HG02885 (cell line): ENCODE data around the gene F12.
"Not testable (repeated sequence)": the region's sequence is repeated elsewhere in the genome, so short reads cannot be mapped to it uniquely, and the experiment has no call there.

Experiments
- ATAC-seq: cut with Tn5 transposase; IDR thresholded peaks from one replicate; pipeline ENCODE4 v1.9.1; 2021; ENCODE audit warnings: mild to moderate bottlenecking; ENCODE audit not compliant: unreplicated experiment, poor library complexity

The F12 gene

GRCh38 chr5:177420472-177420871 lies 11.1 kb upstream of the F12 start:
- not testable (repeated sequence) for ATAC-seq

GRCh38 chr5:177419046-177419445 lies 9.7 kb upstream of the F12 start:
- ATAC-seq: no peak

DNA sequence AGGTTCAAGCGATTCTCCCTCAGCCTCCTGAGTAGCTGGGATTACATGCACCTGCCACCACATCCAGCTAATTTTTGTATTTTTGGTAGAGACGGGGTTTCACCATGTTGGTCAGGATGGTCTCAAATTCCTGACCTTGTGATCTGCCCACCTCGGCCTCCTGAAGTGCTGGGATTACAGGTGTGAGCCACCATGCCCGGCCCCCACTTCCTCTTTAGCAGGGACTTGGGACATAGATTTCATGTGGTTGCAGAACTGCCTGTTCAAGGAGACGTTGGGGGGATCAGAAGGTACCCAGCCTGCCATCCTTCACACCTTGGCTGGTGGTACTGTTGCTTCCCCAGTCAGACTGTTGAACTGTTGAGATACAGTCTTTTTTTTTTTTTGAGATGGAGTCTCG lies 7.7 kb upstream of the F12 start:
- ATAC-seq: not testable (repeated sequence)

GRCh38 chr5:177414481-177414880 lies 5.1 kb upstream of the F12 start:
- ATAC-seq: no peak

DNA sequence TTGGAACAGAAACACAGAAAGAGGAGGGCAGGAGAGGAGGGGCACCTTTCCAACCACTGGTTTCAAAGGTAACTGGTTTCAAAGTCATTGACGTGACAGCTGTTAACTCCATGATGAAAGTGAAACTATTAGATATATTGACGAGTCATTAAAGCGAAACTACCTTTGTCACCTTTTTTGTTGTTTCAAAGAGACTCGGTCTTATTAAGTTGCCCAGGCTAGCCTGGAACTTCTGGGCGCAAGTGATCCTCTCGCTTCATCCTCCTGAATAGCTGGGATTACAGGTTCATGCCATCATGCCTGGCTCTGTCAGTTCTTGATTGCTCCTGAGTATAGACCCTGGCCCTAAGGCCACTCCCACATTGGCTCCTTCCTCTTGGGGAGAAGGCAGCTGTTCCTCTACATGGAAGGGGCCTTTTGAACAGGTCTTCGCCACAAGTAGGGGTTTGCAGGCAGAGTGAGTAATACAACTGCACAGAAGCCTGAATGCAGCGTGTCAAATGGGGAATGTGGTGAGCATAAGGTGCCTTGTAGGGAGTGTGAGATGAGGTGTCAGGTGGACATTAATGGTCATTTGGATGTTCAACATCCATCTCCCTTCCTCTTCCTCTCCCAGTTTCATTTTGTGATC lies 3.4 kb upstream of the F12 start:
- no peak for ATAC-seq

- no peak for ATAC-seq
These were observed 1.2 kb upstream of the F12 start for GRCh38 chr5:177410575-177410974.

GRCh38 chr5:177405805-177406204 lies 3.6 kb downstream of the F12 start:
- no peak for ATAC-seq

DNA sequence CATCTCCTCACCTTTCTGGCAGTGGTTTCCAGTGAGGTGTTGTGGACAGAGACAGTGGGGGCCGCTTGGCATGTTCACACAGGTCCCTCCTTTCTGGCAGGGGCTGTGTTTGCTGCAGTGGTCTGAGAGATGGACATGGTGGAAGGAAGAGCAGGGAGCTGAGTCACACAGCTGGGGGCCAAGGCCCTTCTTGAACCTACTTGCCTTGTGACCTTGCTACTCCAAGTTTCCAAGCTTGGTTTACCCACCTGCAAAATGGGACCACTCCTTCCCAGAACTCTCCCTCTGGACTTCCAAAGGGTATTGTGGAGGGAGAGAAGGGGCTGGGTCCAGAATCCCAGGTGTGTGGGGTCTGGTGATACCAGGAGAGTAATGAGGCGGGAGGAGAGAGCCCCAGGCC lies 4.1 kb downstream of the F12 start:
- no peak for ATAC-seq

DNA sequence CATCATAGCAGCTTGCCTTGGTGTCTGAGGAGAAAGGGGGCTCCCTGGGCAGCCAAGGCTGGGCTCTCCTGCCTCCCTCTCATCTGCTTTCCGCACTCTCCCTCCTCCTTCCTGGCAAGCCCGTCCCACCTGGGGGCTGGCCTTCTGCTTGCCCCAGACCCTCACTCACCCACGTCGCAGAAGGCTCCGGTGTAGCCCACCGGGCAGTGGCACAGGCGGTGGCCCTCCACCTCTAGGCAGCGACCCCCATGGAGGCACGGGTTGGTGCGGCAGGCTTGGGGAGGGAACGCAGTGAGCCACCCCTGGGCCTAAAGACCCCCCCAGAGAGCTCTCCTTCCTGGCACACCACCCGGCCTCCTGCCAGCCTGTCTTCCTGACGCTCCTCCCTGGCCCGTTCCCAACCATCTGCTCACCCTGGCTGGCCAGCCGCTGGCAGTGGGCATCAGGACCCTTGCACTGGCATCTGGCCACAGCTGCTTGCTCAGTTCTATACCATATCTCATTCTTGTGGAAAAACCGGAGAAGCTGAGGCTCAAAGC lies 4.7 kb downstream of the F12 start:
- no peak for ATAC-seq

DNA sequence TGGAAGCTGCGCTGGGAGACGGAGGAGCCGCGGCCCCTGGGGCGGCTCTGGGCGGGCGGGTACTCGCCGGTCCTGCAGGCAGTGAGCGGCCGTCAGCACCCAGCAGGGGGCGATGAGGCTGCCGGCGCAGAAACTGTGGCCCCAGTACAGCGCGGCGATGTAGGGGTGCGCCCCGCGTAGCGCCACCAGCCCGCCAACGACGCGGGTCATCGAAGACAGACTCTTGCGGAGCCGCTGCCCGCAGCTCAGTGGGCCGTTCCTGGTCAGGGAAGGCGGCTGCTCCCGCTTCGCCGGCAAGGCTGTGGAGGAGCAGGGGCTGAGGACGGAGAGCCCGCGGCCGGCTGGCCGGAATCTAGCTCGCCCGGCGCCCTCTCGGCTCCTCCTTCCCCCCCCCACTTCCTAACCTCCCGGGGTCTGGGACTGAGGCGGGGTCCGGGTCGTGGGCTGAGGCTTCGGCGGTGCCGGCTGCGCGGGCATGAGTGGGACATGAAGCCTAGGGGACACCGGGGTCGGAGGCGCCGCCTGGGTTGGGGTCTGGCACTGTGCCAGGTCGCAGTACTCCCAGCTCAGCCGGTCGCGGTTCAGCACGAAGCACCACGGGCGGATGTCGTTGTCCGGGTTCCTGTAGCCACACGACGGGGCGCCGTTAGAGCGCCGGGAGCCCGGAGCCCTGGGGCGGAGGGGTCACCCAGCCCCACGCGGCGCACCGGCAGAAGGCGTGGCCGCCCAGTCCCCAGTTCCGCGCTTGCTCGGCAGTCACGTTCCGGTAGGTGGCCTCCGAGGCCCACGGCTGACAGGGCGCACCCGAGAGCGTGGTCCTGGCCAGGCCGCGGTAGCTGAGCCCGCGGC lies 5.3 kb downstream of the F12 start:
- peak; percentile 81 for ATAC-seq

DNA sequence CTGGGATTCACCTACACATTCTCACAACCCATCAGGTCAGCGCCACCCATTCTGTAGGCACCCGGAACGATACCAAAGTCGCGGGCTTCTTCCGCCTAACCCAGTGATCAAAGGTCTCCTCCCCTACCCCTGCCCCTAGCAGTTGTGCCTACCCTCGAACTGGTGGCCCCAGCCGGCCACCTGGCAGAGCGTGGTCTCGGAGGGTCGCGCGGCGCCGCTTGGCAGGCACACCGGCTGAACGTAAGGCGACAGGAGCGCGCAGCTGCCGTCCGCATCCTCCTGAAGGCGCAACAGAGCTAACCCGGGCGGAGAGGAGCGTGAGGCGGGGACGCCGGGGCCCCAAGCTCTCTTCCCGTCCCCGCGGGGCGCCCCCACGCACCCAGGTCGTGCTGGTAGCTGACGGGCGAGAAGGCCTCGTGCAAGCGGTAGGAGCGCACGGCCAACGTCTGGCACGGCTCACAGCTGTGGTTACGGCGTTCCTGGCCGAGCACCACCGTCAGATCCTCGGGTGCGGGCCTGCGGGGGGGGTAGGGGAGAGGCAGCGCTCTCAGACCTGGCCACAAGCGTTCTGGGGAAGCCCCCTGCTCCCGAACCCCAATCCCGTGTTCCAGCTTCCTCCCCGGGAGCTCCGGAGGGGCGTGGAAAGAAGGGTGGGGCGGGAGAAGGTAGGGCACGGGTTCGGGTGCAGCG lies 6.1 kb downstream of the F12 start:
- ATAC-seq: peak; percentile 21

DNA sequence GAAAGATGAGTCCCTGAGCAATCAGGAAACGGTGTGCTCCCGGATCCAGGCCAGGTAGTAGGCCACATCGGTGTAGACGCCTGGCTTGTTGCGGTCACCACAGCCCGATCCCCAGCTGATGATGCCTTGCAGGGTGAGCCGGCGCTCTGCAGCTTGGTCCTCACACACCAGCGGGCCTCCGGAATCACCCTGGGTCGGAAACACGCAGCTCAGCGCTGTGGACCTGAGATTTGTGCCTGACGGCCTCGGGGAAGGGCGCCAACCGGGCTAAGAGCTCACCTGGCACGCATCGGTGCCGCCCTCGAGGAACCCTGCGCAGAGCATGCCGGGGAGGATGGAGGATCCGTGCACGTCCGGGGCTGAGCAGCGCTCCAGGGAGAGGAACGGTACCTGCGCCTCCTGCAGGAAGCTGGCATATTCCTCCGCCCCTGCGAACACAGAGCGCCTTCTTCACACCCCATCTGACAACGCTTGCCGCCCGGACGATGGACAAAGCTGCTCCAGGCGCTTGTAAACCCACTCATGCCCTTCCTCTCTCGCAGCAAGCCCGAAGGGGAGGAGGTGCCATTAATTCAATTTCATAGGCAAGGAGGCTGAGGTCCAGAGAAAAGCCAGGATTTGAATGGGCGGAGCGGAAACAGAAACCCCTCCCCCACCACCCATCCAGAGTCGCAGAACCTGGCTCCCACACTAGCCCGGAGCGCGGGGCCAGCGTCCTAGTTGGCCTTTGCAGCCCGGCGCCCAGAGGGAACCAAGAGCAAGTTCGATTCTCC lies 6.9 kb downstream of the F12 start:
- no peak for ATAC-seq

GRCh38 chr5:177399997-177400868 lies 9.1 kb downstream of the F12 start, which contains the start of gene PFN3:
Gene PFN3, minus strand, starts transcription at chr5:177400661. Its CDS starts 85 bp downstream, at chr5:177400576.
- ATAC-seq: no peak

GRCh38 chr5:177397875-177398390 lies 11.4 kb downstream of the F12 start:
- no peak for ATAC-seq

DNA sequence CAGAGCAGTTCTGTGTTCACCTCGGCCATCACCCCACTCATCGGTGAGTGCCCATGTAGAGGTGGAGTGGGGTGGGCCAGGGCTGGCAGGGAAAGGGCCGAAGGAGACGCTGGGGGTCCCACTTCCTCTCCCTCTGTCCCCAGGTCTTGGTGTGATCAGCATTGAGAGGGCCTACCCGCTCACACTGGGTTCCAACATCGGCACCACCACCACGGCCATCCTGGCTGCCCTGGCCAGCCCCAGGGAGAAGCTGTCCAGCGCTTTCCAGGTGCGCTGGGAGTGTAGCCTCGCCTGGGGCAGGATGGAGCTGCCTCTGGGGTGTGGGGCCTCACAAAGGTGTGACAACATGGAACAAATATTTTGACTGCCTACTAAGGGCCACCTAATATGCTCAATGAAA lies 12.6 kb downstream of the F12 start:
- no peak for ATAC-seq

DNA sequence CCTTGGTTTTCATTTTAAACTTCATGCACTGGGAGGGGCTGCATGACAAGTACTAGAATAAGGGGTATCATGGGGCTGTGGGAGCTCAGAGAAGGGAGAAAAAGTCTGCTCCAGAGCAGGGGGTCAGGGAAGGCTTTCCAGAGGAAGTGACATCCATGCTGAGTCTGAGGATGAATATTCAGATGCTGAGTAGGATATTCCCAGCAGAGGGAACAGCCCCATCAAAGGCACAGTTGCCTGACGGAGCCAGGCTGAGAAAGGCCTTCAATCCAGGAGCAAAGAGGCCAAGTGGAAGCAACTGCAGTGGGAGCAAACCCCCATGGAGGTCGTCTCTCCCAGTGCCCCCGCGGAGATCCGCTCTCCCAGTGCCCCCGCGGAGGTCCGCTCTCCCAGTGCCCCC lies 13.3 kb downstream of the F12 start:
- no peak for ATAC-seq

GRCh38 chr5:177393990-177394389 lies 15.4 kb downstream of the F12 start:
- no peak for ATAC-seq

GRCh38 chr5:177393206-177393765 lies 16.1 kb downstream of the F12 start:
- ATAC-seq: no peak

DNA sequence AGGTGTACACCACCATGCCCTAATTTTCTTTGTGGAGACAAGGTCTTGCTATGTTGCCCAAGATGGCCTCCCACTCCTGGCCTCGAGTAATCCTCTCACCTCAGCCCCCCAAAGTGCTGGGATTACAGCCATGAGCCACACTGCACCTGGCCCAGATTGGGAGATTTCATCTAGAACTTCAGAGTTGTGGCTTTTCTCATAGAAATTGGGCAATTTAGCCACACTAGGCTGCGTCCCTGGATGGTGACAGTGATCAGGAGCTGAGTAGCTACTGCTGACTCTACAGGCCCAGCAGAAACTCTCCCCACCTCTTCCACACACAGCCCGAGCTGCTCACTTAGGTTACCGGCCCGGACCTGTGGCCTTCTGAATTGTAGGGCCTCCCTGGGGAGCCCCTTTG lies 16.6 kb downstream of the F12 start:
- ATAC-seq: no peak
